ENCODE data around the gene TRUB1.

Gene TRUB1

GRCh38 chr10:114940735-114941134 is 2.7 kb downstream of the TRUB1 start:
- Histone ChIP-seq H3K27me3 (ENCODE audit: control insufficient read depth, low read length) (no peaks in the 10 kb centered on the region), H3K79me2 (ENCODE audit: control insufficient read depth, low read length) (peaks cover 35% of the 10 kb centered on the region), H3F3A (ENCODE audit: control insufficient read depth, insufficient read depth) (no peaks in the 10 kb centered on the region), H3K4me1 (ENCODE audit: control insufficient read depth, low read length) (peaks cover 14% of the 10 kb centered on the region), H3K9me3 (ENCODE audit: control insufficient read depth, insufficient read depth, low read length) (no peaks in the 10 kb centered on the region), H3K4me3 (ENCODE audit: low read length) (no peak overlapping the region), H3K36me3 (ENCODE audit: control insufficient read depth, low read length) (peaks cover 46% of the 10 kb centered on the region), H4K20me1 (ENCODE audit: control insufficient read depth, insufficient read depth, low read depth, low read length) (no peaks in the 10 kb centered on the region), H3K4me2 (ENCODE audit: low read length) (peak overlapping the region; percentile 92; the same call in 1 of the 2 replicates), H3K27ac (ENCODE audit: low read depth, low read length) (no peak overlapping the region), H3K9me2 (replicated peaks; ENCODE audit: control insufficient read depth, low read length) (no peaks in the 10 kb centered on the region; the same call in 1 of the 2 replicates)
- no peak for TF ChIP-seq EZH2phosphoT487 (IDR thresholded peaks at IDR 0.05; ENCODE audit: borderline replicate concordance, low read length)

- H3K36me3 ChIP-seq (ENCODE audit: control insufficient read depth, low read length): peaks cover 61% of the 10 kb centered on the region
- peaks cover 11% of the 10 kb centered on the region for H3K4me1 ChIP-seq (ENCODE audit: control insufficient read depth, low read length)
- H4K20me1 ChIP-seq (ENCODE audit: control insufficient read depth, insufficient read depth, low read depth, low read length): no peaks in the 10 kb centered on the region
- no peak overlapping the region for H3K4me2 ChIP-seq (ENCODE audit: low read length)
- H3K27me3 ChIP-seq (ENCODE audit: control insufficient read depth, low read length): no peaks in the 10 kb centered on the region
- no peaks in the 10 kb centered on the region for H3K9me2 ChIP-seq (replicated peaks; ENCODE audit: control insufficient read depth, low read length)
- H3K9me3 ChIP-seq (ENCODE audit: control insufficient read depth, insufficient read depth, low read length): no peaks in the 10 kb centered on the region
- peaks cover 47% of the 10 kb centered on the region for H3K79me2 ChIP-seq (ENCODE audit: control insufficient read depth, low read length)
- no peak for TF ChIP-seq EZH2phosphoT487 (IDR thresholded peaks at IDR 0.05; ENCODE audit: borderline replicate concordance, low read length)
- TF ChIP-seq CTCF (IDR thresholded peaks at IDR 0.05; ENCODE audit: low read depth, low read length, poor library complexity, severe bottlenecking): no peak
- H3F3A ChIP-seq (ENCODE audit: control insufficient read depth, insufficient read depth): no peaks in the 10 kb centered on the region
- no peak overlapping the region for H3K27ac ChIP-seq (ENCODE audit: low read depth, low read length)
- no peak overlapping the region for H3K4me3 ChIP-seq (ENCODE audit: low read length)
Measured at GRCh38 chr10:114943000-114943399, 5.0 kb downstream of the TRUB1 start.

GRCh38 chr10:114953047-114953446 is 15.1 kb downstream of the TRUB1 start:
- no peaks in the 10 kb centered on the region for H3K9me3 ChIP-seq (ENCODE audit: control insufficient read depth, insufficient read depth, low read length)
- peaks cover 46% of the 10 kb centered on the region for H3K36me3 ChIP-seq (ENCODE audit: control insufficient read depth, low read length)
- TF ChIP-seq CTCF (IDR thresholded peaks at IDR 0.05; ENCODE audit: low read depth, low read length, poor library complexity, severe bottlenecking) (no peak), EZH2phosphoT487 (IDR thresholded peaks at IDR 0.05; ENCODE audit: borderline replicate concordance, low read length) (no peak)
- no peak overlapping the region for H3K4me2 ChIP-seq (ENCODE audit: low read length)
- H3K9me2 ChIP-seq (replicated peaks; ENCODE audit: control insufficient read depth, low read length): no peaks in the 10 kb centered on the region
- H4K20me1 ChIP-seq (ENCODE audit: control insufficient read depth, insufficient read depth, low read depth, low read length): no peaks in the 10 kb centered on the region
- no peaks in the 10 kb centered on the region for H3K27me3 ChIP-seq (ENCODE audit: control insufficient read depth, low read length)
- no peaks in the 10 kb centered on the region for H3K4me1 ChIP-seq (ENCODE audit: control insufficient read depth, low read length)
- peaks cover 49% of the 10 kb centered on the region for H3K79me2 ChIP-seq (ENCODE audit: control insufficient read depth, low read length)
- no peak overlapping the region for H3K4me3 ChIP-seq (ENCODE audit: low read length)
- no peaks in the 10 kb centered on the region for H3F3A ChIP-seq (ENCODE audit: control insufficient read depth, insufficient read depth)
- no peak overlapping the region for H3K27ac ChIP-seq (ENCODE audit: low read depth, low read length)

GRCh38 chr10:114955984-114956383 is 18.0 kb downstream of the TRUB1 start:
- Histone ChIP-seq H3K9me2 (replicated peaks; ENCODE audit: control insufficient read depth, low read length) (no peaks in the 10 kb centered on the region), H3K4me3 (ENCODE audit: low read length) (no peak overlapping the region), H4K20me1 (ENCODE audit: control insufficient read depth, insufficient read depth, low read depth, low read length) (no peaks in the 10 kb centered on the region), H3K36me3 (ENCODE audit: control insufficient read depth, low read length) (peaks cover 46% of the 10 kb centered on the region), H3K27ac (ENCODE audit: low read depth, low read length) (no peak overlapping the region), H3F3A (ENCODE audit: control insufficient read depth, insufficient read depth) (no peaks in the 10 kb centered on the region), H3K4me1 (ENCODE audit: control insufficient read depth, low read length) (no peaks in the 10 kb centered on the region), H3K9me3 (ENCODE audit: control insufficient read depth, insufficient read depth, low read length) (no peaks in the 10 kb centered on the region), H3K27me3 (ENCODE audit: control insufficient read depth, low read length) (no peaks in the 10 kb centered on the region), H3K79me2 (ENCODE audit: control insufficient read depth, low read length) (peaks cover 23% of the 10 kb centered on the region), H3K4me2 (ENCODE audit: low read length) (no peak overlapping the region)
- TF ChIP-seq EZH2phosphoT487 (IDR thresholded peaks at IDR 0.05; ENCODE audit: borderline replicate concordance, low read length) (no peak), CTCF (IDR thresholded peaks at IDR 0.05; ENCODE audit: low read depth, low read length, poor library complexity, severe bottlenecking) (no peak)
